ENCODE measurements around the gene ZNF606. TPM values are rescaled to one million over a fixed set of nuclear protein-coding genes. Genes with fewer than 3 reads are reported as not detected.

ZNF606 gene
- total RNA-seq, 1 donor from 2014 or later = 48.7 TPM

- no peaks in the 10 kb centered on the region for H3K4me1 ChIP-seq
- H3K36me3 Mint-ChIP-seq = peaks cover 2% of the 10 kb centered on the region
- H3K27me3 ChIP-seq = no peaks in the 10 kb centered on the region
- H4K20me1 ChIP-seq (ENCODE audit: low read depth) = no peaks in the 10 kb centered on the region
- H3K4me1 Mint-ChIP-seq = no peaks in the 10 kb centered on the region
- no peak overlapping the region for H3K4me2 ChIP-seq
- no peak overlapping the region for H3K27ac Mint-ChIP-seq
- DNase-seq (ENCODE audit: low spot score) = no peak
- no peak overlapping the region for H3K4me3 Mint-ChIP-seq
- peaks cover 9% of the 10 kb centered on the region for H3K27me3 Mint-ChIP-seq (ENCODE audit: insufficient read depth, low read depth)
- no peak overlapping the region for H3K27ac ChIP-seq
- H3K9me3 Mint-ChIP-seq = peaks cover 61% of the 10 kb centered on the region
- no peaks in the 10 kb centered on the region for H3F3A ChIP-seq (ENCODE audit: low read depth)
- no peak overlapping the region for H2AFZ ChIP-seq (replicated peaks)
- H3K36me3 ChIP-seq = no peaks in the 10 kb centered on the region
- no peak overlapping the region for H3K4me3 ChIP-seq
- TF ChIP-seq, protein P1, sequence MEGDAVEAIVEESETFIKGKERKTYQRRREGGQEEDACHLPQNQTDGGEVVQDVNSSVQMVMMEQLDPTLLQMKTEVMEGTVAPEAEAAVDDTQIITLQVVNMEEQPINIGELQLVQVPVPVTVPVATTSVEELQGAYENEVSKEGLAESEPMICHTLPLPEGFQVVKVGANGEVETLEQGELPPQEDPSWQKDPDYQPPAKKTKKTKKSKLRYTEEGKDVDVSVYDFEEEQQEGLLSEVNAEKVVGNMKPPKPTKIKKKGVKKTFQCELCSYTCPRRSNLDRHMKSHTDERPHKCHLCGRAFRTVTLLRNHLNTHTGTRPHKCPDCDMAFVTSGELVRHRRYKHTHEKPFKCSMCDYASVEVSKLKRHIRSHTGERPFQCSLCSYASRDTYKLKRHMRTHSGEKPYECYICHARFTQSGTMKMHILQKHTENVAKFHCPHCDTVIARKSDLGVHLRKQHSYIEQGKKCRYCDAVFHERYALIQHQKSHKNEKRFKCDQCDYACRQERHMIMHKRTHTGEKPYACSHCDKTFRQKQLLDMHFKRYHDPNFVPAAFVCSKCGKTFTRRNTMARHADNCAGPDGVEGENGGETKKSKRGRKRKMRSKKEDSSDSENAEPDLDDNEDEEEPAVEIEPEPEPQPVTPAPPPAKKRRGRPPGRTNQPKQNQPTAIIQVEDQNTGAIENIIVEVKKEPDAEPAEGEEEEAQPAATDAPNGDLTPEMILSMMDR (IDR thresholded peaks at IDR 0.05) = no peak
- no peak for TF ChIP-seq EZH2phosphoT487 (IDR thresholded peaks at IDR 0.05)
- TF ChIP-seq EZH2 (IDR thresholded peaks at IDR 0.05) = no peak
- H3K9me3 ChIP-seq (ENCODE audit: low read depth) = no peaks in the 10 kb centered on the region
- no peak overlapping the region for H3K9ac ChIP-seq
- H3K79me2 ChIP-seq (ENCODE audit: low read depth) = no peaks in the 10 kb centered on the region
Observed at GRCh38 chr19:57954996-57955395, 47.6 kb downstream of the ZNF606 start.

DNA sequence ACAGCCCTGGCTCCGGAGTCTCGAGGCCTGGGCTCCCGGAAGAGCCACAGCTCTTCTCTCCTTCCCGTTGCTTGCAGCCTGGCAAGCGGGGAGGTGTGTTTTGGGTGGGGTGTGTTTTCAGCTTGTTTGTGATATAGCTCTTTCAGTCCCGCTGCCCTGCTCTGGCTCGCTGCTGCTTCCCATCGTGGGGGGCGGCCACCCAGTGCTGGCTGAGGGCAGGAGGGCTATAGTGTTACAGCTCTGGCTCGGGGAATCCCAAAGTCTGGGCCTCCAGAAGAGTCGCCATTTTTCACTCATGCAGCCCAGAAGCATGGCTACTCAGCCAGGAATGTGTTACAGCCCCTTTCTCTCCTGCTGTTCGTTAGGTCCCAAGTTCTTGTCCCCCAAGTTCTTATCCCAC, 52.9 kb downstream of the ZNF606 start:
- Histone ChIP-seq H3K4me3 (no peak overlapping the region), H3K9me3 (ENCODE audit: low read depth) (no peaks in the 10 kb centered on the region), H3K4me1 (peaks cover 10% of the 10 kb centered on the region), H3K27me3 (no peaks in the 10 kb centered on the region), H3K27ac (no peak overlapping the region), H4K20me1 (ENCODE audit: low read depth) (no peaks in the 10 kb centered on the region), H3K9ac (no peak overlapping the region), H3K36me3 (no peaks in the 10 kb centered on the region), H3K79me2 (ENCODE audit: low read depth) (peaks cover 29% of the 10 kb centered on the region), H3F3A (ENCODE audit: low read depth) (no peaks in the 10 kb centered on the region), H2AFZ (replicated peaks) (no peak overlapping the region), H3K4me2 (no peak overlapping the region)
- Mint-ChIP-seq H3K27ac (no peak overlapping the region), H3K9me3 (peaks cover 64% of the 10 kb centered on the region), H3K36me3 (peaks cover 20% of the 10 kb centered on the region), H3K4me1 (peaks cover 8% of the 10 kb centered on the region), H3K27me3 (ENCODE audit: insufficient read depth, low read depth) (peaks cover 6% of the 10 kb centered on the region), H3K4me3 (no peak overlapping the region)
- DNase-seq (ENCODE audit: low spot score) = no peak
- no peak for TF ChIP-seq EZH2 (IDR thresholded peaks at IDR 0.05)
- TF ChIP-seq, protein P1 (IDR thresholded peaks at IDR 0.05) = no peak
- TF ChIP-seq EZH2phosphoT487 (IDR thresholded peaks at IDR 0.05) = no peak

- H3K27me3 Mint-ChIP-seq (ENCODE audit: insufficient read depth, low read depth) = peaks cover 6% of the 10 kb centered on the region
- no peaks in the 10 kb centered on the region for H3K36me3 ChIP-seq
- no peak overlapping the region for H3K4me3 ChIP-seq
- peaks cover 8% of the 10 kb centered on the region for H3K4me1 Mint-ChIP-seq
- no peak overlapping the region for H3K27ac Mint-ChIP-seq
- no peak overlapping the region for H3K4me2 ChIP-seq
- H3K9me3 ChIP-seq (ENCODE audit: low read depth) = no peaks in the 10 kb centered on the region
- peaks cover 33% of the 10 kb centered on the region for H3K79me2 ChIP-seq (ENCODE audit: low read depth)
- peaks cover 24% of the 10 kb centered on the region for H3K36me3 Mint-ChIP-seq
- DNase-seq (ENCODE audit: low spot score) = no peak
- no peak for TF ChIP-seq EZH2phosphoT487 (IDR thresholded peaks at IDR 0.05)
- TF ChIP-seq, protein P1 (IDR thresholded peaks at IDR 0.05) = no peak
- TF ChIP-seq EZH2 (IDR thresholded peaks at IDR 0.05) = no peak
- H3K27ac ChIP-seq = no peak overlapping the region
- H2AFZ ChIP-seq (replicated peaks) = no peak overlapping the region
- H3K4me3 Mint-ChIP-seq = no peak overlapping the region
- H4K20me1 ChIP-seq (ENCODE audit: low read depth) = no peaks in the 10 kb centered on the region
- no peaks in the 10 kb centered on the region for H3K27me3 ChIP-seq
- no peak overlapping the region for H3K9ac ChIP-seq
- peaks cover 64% of the 10 kb centered on the region for H3K9me3 Mint-ChIP-seq
- H3K4me1 ChIP-seq = peaks cover 10% of the 10 kb centered on the region
- H3F3A ChIP-seq (ENCODE audit: low read depth) = no peaks in the 10 kb centered on the region
Observed at GRCh38 chr19:57949296-57949695, 53.3 kb downstream of the ZNF606 start.
